WTC11 (cell line): ENCODE measurements around the gene ZNF429. TPM values are rescaled to one million over a fixed set of nuclear protein-coding genes. Genes with fewer than 3 reads are reported as not detected.

Experiments used
- ATAC-seq: fragments of 200-7000 bp; cut with Tn5 transposase; 2 replicates; pipeline ENCODE4 v1.10.0; 2021; ENCODE audit warnings: mild to moderate bottlenecking, moderate library complexity
- CTCF ChIA-PET: fragments of 300-600 bp; sonication (Branson Sonifier 250); formaldehyde crosslinking; loops from one replicate; lab custom pipeline; 2021; ENCODE audit warnings: antibody characterized with exemption; lab: Charles Lee
- POLR2A ChIA-PET: fragments of 350-600 bp; sonication (Branson Sonifier 250); formaldehyde crosslinking; loops from one replicate; lab custom pipeline; 2021; ENCODE audit warnings: antibody characterized with exemption; lab: Charles Lee
- DNase-seq: peaks from one replicate; pipeline ENCODE4 v3.0.0; 2021; ENCODE audit warnings: low spot score
- H3K27ac Mint-ChIP-seq: 2 replicates; pipeline ENCODE4 v1.8.0; 2021; ENCODE audit warnings: mixed read lengths
- H3K27me3 Mint-ChIP-seq: 2 replicates; pipeline ENCODE4 v1.8.0; 2021; ENCODE audit warnings: low read depth, mild to moderate bottlenecking, moderate library complexity, mixed read lengths
- H3K36me3 Mint-ChIP-seq: 2 replicates; pipeline ENCODE4 v1.8.0; 2021; ENCODE audit warnings: mixed read lengths
- H3K4me1 Mint-ChIP-seq: 2 replicates; pipeline ENCODE4 v1.8.0; 2022; ENCODE audit warnings: mixed read lengths
- H3K4me3 Mint-ChIP-seq: 2 replicates; pipeline ENCODE4 v1.8.0; 2021; ENCODE audit warnings: mild to moderate bottlenecking, moderate library complexity, mixed read lengths
- H3K9me3 Mint-ChIP-seq: 2 replicates; pipeline ENCODE4 v1.8.0; 2021; ENCODE audit warnings: mixed read lengths
- ARID4B ChIP-seq: sonication (generic); formaldehyde crosslinking; IDR thresholded peaks from 2 replicates; pipeline ENCODE4 v1.8.0; 2023; ENCODE audit warnings: missing genetic modification reagents, mild to moderate bottlenecking, borderline replicate concordance
- ATF6 ChIP-seq: sonication (generic); formaldehyde crosslinking; IDR thresholded peaks from 2 replicates; pipeline ENCODE4 v1.8.1; 2023; ENCODE audit warnings: mild to moderate bottlenecking, missing genetic modification reagents
- CBFB ChIP-seq: sonication (generic); formaldehyde crosslinking; IDR thresholded peaks from 2 replicates; pipeline ENCODE4 v1.8.1; 2022; ENCODE audit warnings: mild to moderate bottlenecking, low read depth, missing genetic modification reagents
- EMX1 ChIP-seq: fragments of 250-450 bp; sonication (Bioruptor Pico); IDR thresholded peaks from 2 replicates; pipeline ENCODE4 v1.8.0; 2021; ENCODE audit warnings: mild to moderate bottlenecking
- ERG ChIP-seq: fragments of 250-450 bp; sonication (Bioruptor Pico); IDR thresholded peaks from 2 replicates; pipeline ENCODE4 v1.8.0; 2021; ENCODE audit warnings: mild to moderate bottlenecking
- ESRRA ChIP-seq: sonication (generic); formaldehyde crosslinking; IDR thresholded peaks from 2 replicates; pipeline ENCODE4 v1.8.1; 2022; ENCODE audit warnings: mild to moderate bottlenecking, missing genetic modification reagents, borderline replicate concordance
- ETV6 ChIP-seq: sonication (generic); formaldehyde crosslinking; IDR thresholded peaks from 2 replicates; pipeline ENCODE4 v1.8.1; 2022; ENCODE audit warnings: mild to moderate bottlenecking, missing genetic modification reagents
- FOXP1 ChIP-seq: sonication (generic); formaldehyde crosslinking; IDR thresholded peaks from 2 replicates; pipeline ENCODE4 v1.8.0; 2022; ENCODE audit warnings: missing genetic modification reagents, mild to moderate bottlenecking, moderate library complexity, borderline replicate concordance
- FOXP4 ChIP-seq: sonication (generic); formaldehyde crosslinking; IDR thresholded peaks from 2 replicates; pipeline ENCODE4 v1.8.0; 2022; ENCODE audit warnings: mild to moderate bottlenecking, missing genetic modification reagents
- GABPB1 ChIP-seq: sonication (generic); formaldehyde crosslinking; IDR thresholded peaks from 2 replicates; pipeline ENCODE4 v1.8.1; 2023; ENCODE audit warnings: mild to moderate bottlenecking, missing genetic modification reagents
- GTF2I ChIP-seq: fragments of 250-450 bp; sonication (Bioruptor Pico); conservative IDR thresholded peaks from 2 replicates; pipeline ENCODE4 v1.4.0; 2021; ENCODE audit warnings: mild to moderate bottlenecking
- MAX ChIP-seq: sonication (generic); formaldehyde crosslinking; IDR thresholded peaks from 2 replicates; pipeline ENCODE4 v1.8.0; 2022; ENCODE audit warnings: mild to moderate bottlenecking, missing genetic modification reagents
- MXD4 ChIP-seq: fragments of 250-450 bp; sonication (Bioruptor Pico); IDR thresholded peaks from 2 replicates; pipeline ENCODE4 v1.8.0; 2021; ENCODE audit warnings: mild to moderate bottlenecking, moderate library complexity, borderline replicate concordance
- MYBL2 ChIP-seq: sonication (generic); formaldehyde crosslinking; IDR thresholded peaks from 2 replicates; pipeline ENCODE4 v1.8.1; 2023; ENCODE audit warnings: mild to moderate bottlenecking, moderate library complexity, missing genetic modification reagents
- PRRX2 ChIP-seq: fragments of 250-450 bp; sonication (Bioruptor Pico); IDR thresholded peaks from 2 replicates; pipeline ENCODE4 v1.8.0; 2021; ENCODE audit warnings: mild to moderate bottlenecking
- SOX15 ChIP-seq: fragments of 250-450 bp; sonication (Bioruptor Pico); IDR thresholded peaks from 2 replicates; pipeline ENCODE4 v1.9.0; 2021; ENCODE audit warnings: mild to moderate bottlenecking
- TCF7 ChIP-seq: sonication (generic); formaldehyde crosslinking; IDR thresholded peaks from 2 replicates; pipeline ENCODE4 v1.8.0; 2022; ENCODE audit warnings: mild to moderate bottlenecking, low read depth, missing genetic modification reagents, moderate library complexity
- TP53 ChIP-seq: sonication (generic); formaldehyde crosslinking; IDR thresholded peaks from 2 replicates; pipeline ENCODE4 v1.8.1; 2023; ENCODE audit warnings: mild to moderate bottlenecking, missing genetic modification reagents
- ZBTB21 ChIP-seq: sonication (generic); formaldehyde crosslinking; IDR thresholded peaks from 2 replicates; pipeline ENCODE4 v1.8.1; 2023; ENCODE audit warnings: mild to moderate bottlenecking, missing genetic modification reagents, borderline replicate concordance
- ZBTB43 ChIP-seq: sonication (generic); formaldehyde crosslinking; IDR thresholded peaks from 2 replicates; pipeline ENCODE4 v1.8.1; 2023; ENCODE audit warnings: mild to moderate bottlenecking, missing genetic modification reagents
- ZMAT4 ChIP-seq: fragments of 250-450 bp; sonication (Bioruptor Pico); IDR thresholded peaks from 2 replicates; pipeline ENCODE4 v1.9.0; 2021; ENCODE audit warnings: mild to moderate bottlenecking
- ZNF396 ChIP-seq: fragments of 250-450 bp; sonication (Bioruptor Pico); IDR thresholded peaks from 2 replicates; pipeline ENCODE4 v1.8.0; 2021; ENCODE audit warnings: mild to moderate bottlenecking, moderate library complexity, borderline replicate concordance
- ZNF423 ChIP-seq: fragments of 250-450 bp; sonication (Bioruptor Pico); IDR thresholded peaks from 2 replicates; pipeline ENCODE4 v2.1.2; 2022; ENCODE audit warnings: mild to moderate bottlenecking, moderate library complexity
- total RNA-seq: library from RNA; stranded (reverse); gene quantifications from 3 replicates; pipeline ENCODE4 v1.2.3, GENCODE V29; 2021

The ZNF429 gene
- total RNA-seq, 1 experiment from 2014 or later = 9.2 TPM

- no peak for TF ChIP-seq FOXP4
- no peak for TF ChIP-seq MAX
- TF ChIP-seq GTF2I (CRISPR knock-in tag) = no peak
- no peak for TF ChIP-seq ZNF423 (CRISPR knock-in tag)
- TF ChIP-seq EMX1 (CRISPR knock-in tag) = no peak
- no peak for TF ChIP-seq CBFB
- no peak for TF ChIP-seq GABPB1 (CRISPR knock-in tag)
- TF ChIP-seq ZBTB21 = no peak
- no peak for TF ChIP-seq ETV6 (CRISPR knock-in tag)
- TF ChIP-seq ESRRA (CRISPR knock-in tag) = no peak
- no peak for TF ChIP-seq ZBTB43
- TF ChIP-seq TP53 (CRISPR knock-in tag) = no peak
- TF ChIP-seq, all 79 proteins: peak for 0
Observed at GRCh38 chr19:21492947-21493906, 12.2 kb upstream of the ZNF429 start (continued).

- CTCF ChIA-PET = no interaction called here
- H3K27me3 Mint-ChIP-seq = no peaks in the 10 kb centered on the region; the same call in 1 of the 2 replicates
- ATAC-seq (no peak), DNase-seq (no peak)
- H3K4me1 Mint-ChIP-seq = no peaks in the 10 kb centered on the region
- no peak overlapping the region for H3K27ac Mint-ChIP-seq
- no peak overlapping the region for H3K4me3 Mint-ChIP-seq
- POLR2A ChIA-PET = no interaction called here
- peaks cover 68% of the 10 kb centered on the region for H3K36me3 Mint-ChIP-seq
- H3K9me3 Mint-ChIP-seq = peaks cover 67% of the 10 kb centered on the region
- TF ChIP-seq MYBL2 (CRISPR knock-in tag) (no peak), ARID4B (CRISPR knock-in tag) (no peak), ZMAT4 (CRISPR knock-in tag) (no peak), ATF6 (CRISPR knock-in tag) (no peak), ESRRA (CRISPR knock-in tag) (no peak), ERG (CRISPR knock-in tag) (no peak), MXD4 (CRISPR knock-in tag) (no peak), SOX15 (CRISPR knock-in tag) (no peak), PRRX2 (no peak), ZNF423 (CRISPR knock-in tag) (no peak), ZNF396 (CRISPR knock-in tag) (no peak), FOXP1 (CRISPR knock-in tag) (no peak), TCF7 (CRISPR knock-in tag) (no peak)
Observed at GRCh38 chr19:21496876-21497275, 8.5 kb upstream of the ZNF429 start.
